Trophoblast cell (in vitro differentiated cells and primary cell): ENCODE measurements around the gene GOSR1.

Experiments
- DNase-seq, 2 donors: peaks; one replicate each; pipeline ENCODE4 v3.0.0-alpha.2; 2016
- H2AFZ ChIP-seq: 2 replicates; pipeline ENCODE4 v1.6.1; 2013; ENCODE audit warnings: low read length, moderate library complexity, mild to moderate bottlenecking; ENCODE audit not compliant: insufficient read depth, poor library complexity
- H2AK5ac ChIP-seq: 2 replicates; pipeline ENCODE4 v1.6.1; 2013; ENCODE audit warnings: mild to moderate bottlenecking, low read length
- H2BK120ac ChIP-seq: 2 replicates; pipeline ENCODE4 v1.6.1; 2013; ENCODE audit warnings: low read length, mild to moderate bottlenecking, moderate library complexity; ENCODE audit not compliant: insufficient read depth, poor library complexity
- H2BK12ac ChIP-seq: 2 replicates; pipeline ENCODE4 v1.6.1; 2013; ENCODE audit warnings: mild to moderate bottlenecking, low read length, moderate library complexity
- H2BK5ac ChIP-seq: 2 replicates; pipeline ENCODE4 v1.6.1; 2013; ENCODE audit warnings: low read length, low read depth, moderate library complexity, mild to moderate bottlenecking; ENCODE audit not compliant: poor library complexity
- H3K14ac ChIP-seq: 2 replicates; pipeline ENCODE4 v1.6.1; 2013; ENCODE audit warnings: mild to moderate bottlenecking, low read length
- H3K18ac ChIP-seq: 2 replicates; pipeline ENCODE4 v1.6.1; 2013; ENCODE audit warnings: mild to moderate bottlenecking, low read length
- H3K23ac ChIP-seq: 2 replicates; pipeline ENCODE4 v1.6.1; 2013; ENCODE audit warnings: low read length
- H3K27ac ChIP-seq: 2 replicates; pipeline ENCODE4 v1.5.1; 2013; ENCODE audit warnings: low read depth, mild to moderate bottlenecking, inconsistent platforms, low read length, moderate library complexity
- H3K27me3 ChIP-seq: 2 replicates; pipeline ENCODE4 v1.6.1; 2013; ENCODE audit warnings: inconsistent platforms, mild to moderate bottlenecking, low read length, moderate library complexity; ENCODE audit not compliant: insufficient read depth
- H3K36me3 ChIP-seq, 2 experiments: 1 replicate in 1 of 2; 2 replicates in 1 of 2; pipeline ENCODE4 v1.6.1; 2013; ENCODE audit warnings: low read length in 2 of 2, mild to moderate bottlenecking in 2 of 2, moderate library complexity in 1 of 2; ENCODE audit not compliant: insufficient read depth in 2 of 2, control insufficient read depth in 1 of 2
- H3K4ac ChIP-seq: 2 replicates; pipeline ENCODE4 v1.6.1; 2013; ENCODE audit warnings: low read depth, mild to moderate bottlenecking, low read length, moderate library complexity
- H3K4me1 ChIP-seq, 2 experiments: 1 replicate in 1 of 2; 2 replicates in 1 of 2; pipeline ENCODE4 v1.6.1; 2013; ENCODE audit warnings: low read length in 2 of 2, mild to moderate bottlenecking in 2 of 2, moderate library complexity in 1 of 2; ENCODE audit not compliant: insufficient read depth in 2 of 2, control insufficient read depth in 1 of 2
- H3K4me2 ChIP-seq: 2 replicates; pipeline ENCODE4 v1.6.1; 2013; ENCODE audit warnings: inconsistent platforms, mild to moderate bottlenecking, low read length, moderate library complexity
- H3K4me3 ChIP-seq: 2 replicates; pipeline ENCODE4 v1.5.1; 2013; ENCODE audit warnings: mild to moderate bottlenecking, low read depth, low read length, inconsistent platforms
- H3K79me1 ChIP-seq: one replicate; pipeline ENCODE4 v1.6.1; 2013; ENCODE audit warnings: low read length
- H3K79me2 ChIP-seq: 2 replicates; pipeline ENCODE4 v1.6.1; 2013; ENCODE audit warnings: low read length, mild to moderate bottlenecking; ENCODE audit not compliant: control insufficient read depth, insufficient read depth, poor library complexity
- H3K9ac ChIP-seq: 2 replicates; pipeline ENCODE4 v1.6.1; 2013; ENCODE audit warnings: mild to moderate bottlenecking, low read length
- H3K9me3 ChIP-seq: 2 replicates; pipeline ENCODE4 v1.6.1; 2013; ENCODE audit warnings: low read depth, mild to moderate bottlenecking, control low read depth, inconsistent platforms, low read length; ENCODE audit not compliant: insufficient read depth
- H4K12ac ChIP-seq: 2 replicates; pipeline ENCODE4 v1.6.1; 2013; ENCODE audit warnings: low read depth, mild to moderate bottlenecking, low read length, moderate library complexity
- H4K8ac ChIP-seq: 2 replicates; pipeline ENCODE4 v1.6.1; 2013; ENCODE audit warnings: low read depth, mild to moderate bottlenecking, low read length, moderate library complexity
- H4K91ac ChIP-seq: one replicate; pipeline ENCODE4 v1.6.1; 2013; ENCODE audit warnings: low read depth, mild to moderate bottlenecking, low read length, moderate library complexity
- WGBS: extraction: QIAGEN DNeasy Blood & Tissue Kit; methylation state at CpG from one replicate; pipeline ENCODE4 v1.1.7; 2013; ENCODE audit warnings: missing lambda C conversion rate; ENCODE audit not compliant: insufficient read length, insufficient coverage; ENCODE audit errors: extremely low coverage; 5-methylcytosine and 5-hydroxymethylcytosine counted together

Gene GOSR1

GRCh38 chr17:30495586-30495985, 18.4 kb downstream of the GOSR1 start:
- Histone ChIP-seq H3K4ac (no peak overlapping the region), H3K4me1 (no peaks in the 10 kb centered on the region), H4K12ac (no peak overlapping the region), H3K79me2 (no peaks in the 10 kb centered on the region), H3K18ac (no peak overlapping the region), H3K4me3 (no peak overlapping the region), H3K14ac (no peak overlapping the region), H3K36me3 (peaks cover 15 to 25% of the 10 kb centered on the region in 2 experiments), H3K27me3 (no peaks in the 10 kb centered on the region), H4K8ac (no peak overlapping the region), H4K91ac (no peak overlapping the region), H3K9ac (no peak overlapping the region), H2AFZ (no peak overlapping the region), H3K79me1 (no peaks in the 10 kb centered on the region), H3K23ac (no peak overlapping the region), H3K27ac (no peak overlapping the region), H2AK5ac (no peak overlapping the region), H3K4me2 (no peak overlapping the region), H3K9me3 (no peaks in the 10 kb centered on the region), H2BK12ac (no peak overlapping the region), H2BK5ac (no peak overlapping the region), H2BK120ac (no peak overlapping the region)
- no peak for DNase-seq

DNA sequence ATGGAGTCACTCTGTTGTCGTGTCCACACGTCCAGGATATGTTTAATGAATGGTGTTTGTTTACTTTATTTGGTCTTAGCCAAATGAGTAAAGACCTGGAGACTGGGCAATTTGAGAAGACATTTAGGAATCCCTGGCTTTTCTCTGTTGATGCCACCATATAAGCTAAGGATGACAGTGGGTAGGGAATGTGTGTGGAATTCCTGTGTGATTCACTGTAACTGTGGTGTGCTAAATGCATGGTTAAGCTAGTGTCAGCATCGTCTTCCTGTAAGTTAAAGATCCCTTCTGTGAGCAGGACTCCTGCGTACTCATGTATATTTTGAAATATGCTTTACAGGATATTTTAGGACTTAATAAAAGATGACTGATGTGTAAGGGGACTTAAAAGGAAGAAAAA, 26.4 kb downstream of the GOSR1 start:
- no CpG with 5 or more reads among the region's 4 CpGs for WGBS

DNA sequence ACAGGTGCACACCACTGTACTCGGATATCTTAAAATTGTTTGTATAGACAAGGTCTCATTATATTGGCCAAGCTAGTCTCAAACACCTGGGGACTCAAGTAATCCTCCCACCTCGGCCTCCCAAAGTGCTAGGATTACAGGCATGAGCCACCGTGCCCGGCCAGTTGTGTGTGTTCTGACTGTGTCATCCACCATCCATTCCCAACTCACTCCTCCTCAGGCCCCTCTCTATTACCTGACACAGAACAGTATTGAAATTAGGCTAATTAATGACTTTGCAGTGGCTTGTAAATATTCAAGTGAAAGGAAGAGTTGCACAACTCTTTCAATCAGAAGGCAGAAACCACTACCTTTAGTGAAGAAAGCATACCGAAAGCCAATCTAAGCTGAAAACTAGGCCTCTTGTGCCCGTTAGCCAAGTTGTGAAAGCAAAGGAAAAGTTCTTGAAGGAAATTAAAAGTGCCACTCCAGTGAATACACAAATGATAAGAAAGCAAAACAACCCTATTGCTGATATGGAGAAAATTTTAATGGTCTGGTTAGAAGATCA, 28.7 kb downstream of the GOSR1 start:
- H2BK120ac ChIP-seq = no peak overlapping the region
- H3K36me3 ChIP-seq = peaks cover 9 to 19% of the 10 kb centered on the region in 2 experiments
- no peak overlapping the region for H4K12ac ChIP-seq
- H3K14ac ChIP-seq = no peak overlapping the region
- no peak for DNase-seq
- H3K79me1 ChIP-seq = no peaks in the 10 kb centered on the region
- no peaks in the 10 kb centered on the region for H3K79me2 ChIP-seq
- H3K9me3 ChIP-seq = no peaks in the 10 kb centered on the region
- no peak overlapping the region for H3K27ac ChIP-seq
- no peaks in the 10 kb centered on the region for H3K4me1 ChIP-seq
- no peak overlapping the region for H2BK12ac ChIP-seq
- H3K18ac ChIP-seq = no peak overlapping the region
- no peak overlapping the region for H4K91ac ChIP-seq
- H3K4me2 ChIP-seq = no peak overlapping the region
- H3K4ac ChIP-seq = no peak overlapping the region
- no peak overlapping the region for H2BK5ac ChIP-seq
- no peak overlapping the region for H2AFZ ChIP-seq
- H3K4me3 ChIP-seq = no peak overlapping the region
- H2AK5ac ChIP-seq = no peak overlapping the region
- no peak overlapping the region for H3K9ac ChIP-seq
- H3K23ac ChIP-seq = no peak overlapping the region
- H3K27me3 ChIP-seq = no peaks in the 10 kb centered on the region
- no CpG with 5 or more reads among the region's 6 CpGs for WGBS
- H4K8ac ChIP-seq = no peak overlapping the region

More for the DNA sequence above, 26.4 kb downstream of the GOSR1 start:
- H2BK5ac ChIP-seq = no peak overlapping the region
- no peaks in the 10 kb centered on the region for H3K27me3 ChIP-seq
- no peak overlapping the region for H2AK5ac ChIP-seq
- no peak overlapping the region for H3K27ac ChIP-seq
- no peak overlapping the region for H2BK12ac ChIP-seq
- H3K18ac ChIP-seq = no peak overlapping the region
- H2AFZ ChIP-seq = no peak overlapping the region
- H2BK120ac ChIP-seq = no peak overlapping the region
- H4K12ac ChIP-seq = no peak overlapping the region
- no peak overlapping the region for H4K91ac ChIP-seq
- H3K4me3 ChIP-seq = no peak overlapping the region
- no peaks in the 10 kb centered on the region for H3K79me2 ChIP-seq
- peaks cover 9 to 16% of the 10 kb centered on the region in 2 experiments for H3K36me3 ChIP-seq
- no peak overlapping the region for H3K23ac ChIP-seq
- no peaks in the 10 kb centered on the region for H3K79me1 ChIP-seq
- H3K4me1 ChIP-seq = no peaks in the 10 kb centered on the region
- DNase-seq = no peak
- H3K9ac ChIP-seq = no peak overlapping the region
- no peak overlapping the region for H3K14ac ChIP-seq
- no peak overlapping the region for H3K4me2 ChIP-seq
- H4K8ac ChIP-seq = no peak overlapping the region
- no peak overlapping the region for H3K4ac ChIP-seq
- H3K9me3 ChIP-seq = no peaks in the 10 kb centered on the region

- Histone ChIP-seq H3K4me1 (no peaks in the 10 kb centered on the region), H2AFZ (no peak overlapping the region), H2BK12ac (no peak overlapping the region), H3K4ac (no peak overlapping the region), H2AK5ac (no peak overlapping the region), H3K23ac (no peak overlapping the region), H4K12ac (no peak overlapping the region), H4K91ac (no peak overlapping the region), H2BK5ac (no peak overlapping the region), H3K9me3 (no peaks in the 10 kb centered on the region), H3K27me3 (no peaks in the 10 kb centered on the region), H2BK120ac (no peak overlapping the region), H3K36me3 (peaks cover 10 to 20% of the 10 kb centered on the region in 2 experiments), H3K14ac (no peak overlapping the region), H3K4me3 (no peak overlapping the region), H3K18ac (no peak overlapping the region), H3K27ac (no peak overlapping the region), H3K79me1 (no peaks in the 10 kb centered on the region), H3K4me2 (no peak overlapping the region), H3K9ac (no peak overlapping the region), H4K8ac (no peak overlapping the region), H3K79me2 (no peaks in the 10 kb centered on the region)
- no CpG with 5 or more reads among the region's 1 CpG for WGBS
- DNase-seq = no peak
Observed at GRCh38 chr17:30506481-30506880, 29.3 kb downstream of the GOSR1 start.
